SK-N-SH (cell line): ENCODE results near the gene RRAD. TPM values are rescaled to one million over a fixed set of nuclear protein-coding genes. Genes with fewer than 3 reads are reported as not detected.

Experiments used
- CTCF ChIA-PET: fragments of 300-600, 350-600 bp; formaldehyde crosslinking; extraction: SDS; loops from one replicate; lab custom pipeline; 2021; lab: Yijun Ruan, JAX
- POLR2A ChIA-PET: fragments of 350-600 bp; sonication (Branson Sonifier 250); formaldehyde crosslinking; extraction: SDS; loops from one replicate; lab custom pipeline; 2020; ENCODE audit warnings: antibody characterized with exemption, inconsistent platforms; lab: Yijun Ruan, JAX
- DNase-seq: peaks from one replicate; pipeline ENCODE4 v3.0.0; 2012
- H2AFZ ChIP-seq: fragments of 200-600 bp; sonication (generic); 2 replicates; pipeline ENCODE4 v1.8.1; 2016; ENCODE audit warnings: antibody characterized with exemption, mild to moderate bottlenecking, low read depth
- H3F3A ChIP-seq: fragments of 200-600 bp; sonication (generic); replicated peaks from 2 replicates; pipeline ENCODE3; 2016; ENCODE audit warnings: antibody characterized with exemption, mild to moderate bottlenecking; ENCODE audit not compliant: insufficient read depth
- H3K27ac ChIP-seq, 2 experiments: fragments of 200-500 bp in 1 of 2; fragments of 200-600 bp in 1 of 2; sonication (Bioruptor generic) in 1 of 2; sonication (generic), shearing (Covaris generic) in 1 of 2; 2 replicates each; pipeline versions ENCODE4 v1.5.1 to v1.6.1; 2014 to 2016; ENCODE audit warnings: low read depth in 2 of 2, inconsistent platforms in 1 of 2, low read length in 1 of 2, mild to moderate bottlenecking in 1 of 2, mixed read lengths in 1 of 2
- H3K27me3 ChIP-seq: fragments of 200-600 bp; sonication (generic), shearing (Covaris generic); 2 replicates; pipeline ENCODE4 v1.6.1; 2016; ENCODE audit warnings: mixed run types; ENCODE audit not compliant: insufficient read depth
- H3K36me3 ChIP-seq, 2 experiments: fragments of 200-500 bp in 1 of 2; fragments of 200-600 bp in 1 of 2; sonication (Bioruptor generic) in 1 of 2; sonication (generic) in 1 of 2; replicated peaks in 1 of 2; 2 replicates each; pipeline versions ENCODE3 to v1.5.1; 2014 to 2016; ENCODE audit warnings: low read length in 1 of 2, mild to moderate bottlenecking in 1 of 2; ENCODE audit not compliant: insufficient read depth in 2 of 2, control insufficient read depth in 1 of 2
- H3K4me1 ChIP-seq, 2 experiments: fragments of 200-500 bp in 1 of 2; fragments of 200-600 bp in 1 of 2; sonication (Bioruptor generic) in 1 of 2; sonication (generic), shearing (Covaris generic) in 1 of 2; 2 replicates each; pipeline versions ENCODE4 v1.5.1 to v1.6.1; 2014 to 2016; ENCODE audit warnings: low read depth in 1 of 2, low read length in 1 of 2, mixed run types in 1 of 2; ENCODE audit not compliant: insufficient read depth in 2 of 2, control insufficient read depth in 1 of 2
- H3K4me2 ChIP-seq: fragments of 200-600 bp; sonication (generic), shearing (Covaris generic); 2 replicates; pipeline ENCODE4 v1.6.1; 2017; ENCODE audit warnings: mixed run types
- H3K4me3 ChIP-seq, 2 experiments: fragments of 200-500 bp in 1 of 2; fragments of 200-600 bp in 1 of 2; sonication (Bioruptor generic) in 1 of 2; sonication (generic), shearing (Covaris generic) in 1 of 2; 2 replicates each; pipeline versions ENCODE4 v1.5.1 to v1.8.1; 2014 to 2016; ENCODE audit warnings: low read depth in 2 of 2, inconsistent platforms in 1 of 2, low read length in 1 of 2, mild to moderate bottlenecking in 1 of 2, mixed read lengths in 1 of 2, moderate library complexity in 1 of 2
- H3K79me2 ChIP-seq: fragments of 200-600 bp; sonication (generic); 2 replicates; pipeline ENCODE4 v1.8.1; 2017; ENCODE audit warnings: mild to moderate bottlenecking; ENCODE audit not compliant: insufficient read depth
- H3K9ac ChIP-seq: fragments of 200-600 bp; sonication (generic); 2 replicates; pipeline ENCODE4 v1.6.1; 2017; ENCODE audit warnings: mixed run types
- H3K9me2 ChIP-seq: fragments of 200-600 bp; sonication (generic); 2 replicates; pipeline ENCODE4 v1.6.1; 2017; ENCODE audit warnings: mixed run types
- H3K9me3 ChIP-seq: fragments of 200-600 bp; sonication (generic); 2 replicates; pipeline ENCODE4 v1.6.1; 2017; ENCODE audit warnings: mixed run types, mild to moderate bottlenecking, moderate library complexity
- H4K20me1 ChIP-seq: fragments of 200-600 bp; sonication (generic); 2 replicates; pipeline ENCODE4 v1.6.1; 2017; ENCODE audit warnings: mild to moderate bottlenecking, mixed run types; ENCODE audit not compliant: insufficient read depth
- ELF1 ChIP-seq: IDR thresholded peaks from 2 replicates; pipeline ENCODE4 v1.4.0; 2012
- FOXM1 ChIP-seq: IDR thresholded peaks from 2 replicates; pipeline ENCODE4 v1.4.0; 2012; ENCODE audit warnings: low read depth, mild to moderate bottlenecking
- JUND ChIP-seq: IDR thresholded peaks from 2 replicates; pipeline ENCODE4 v1.4.0; 2012
- MAX ChIP-seq: IDR thresholded peaks from 2 replicates; pipeline ENCODE4 v1.4.0; 2012; ENCODE audit warnings: low read depth
- POLR2AphosphoS5 ChIP-seq: IDR thresholded peaks from 2 replicates; pipeline ENCODE4 v1.6.1; 2012; ENCODE audit warnings: low read depth, low read length
- SIN3A ChIP-seq: IDR thresholded peaks from 2 replicates; pipeline ENCODE4 v1.6.1; 2012; ENCODE audit warnings: low read depth, mild to moderate bottlenecking, low read length, moderate library complexity, borderline replicate concordance
- SMC3 ChIP-seq: IDR thresholded peaks from 2 replicates; pipeline ENCODE4 v1.6.1; 2012; ENCODE audit warnings: low read depth, low read length, improper control_type of control experiment
- TEAD4 ChIP-seq: IDR thresholded peaks from 2 replicates; pipeline ENCODE4 v1.4.0; 2012; ENCODE audit warnings: mild to moderate bottlenecking, borderline replicate concordance; ENCODE audit not compliant: insufficient read depth
- WGBS: methylation state at CpG from one replicate; pipeline ENCODE4 v1.1.6; 2017; ENCODE audit warnings: low lambda C conversion rate; 5-methylcytosine and 5-hydroxymethylcytosine counted together
- polyA plus RNA-seq, 3 experiments: library from polyadenylated mRNA; depleted of rRNA; stranded (reverse); fragments of >200 nt; gene quantifications; 2 replicates each; pipeline ENCODE4 v1.2.3, GENCODE V29; 2012
- TF ChIP-seq, protein P1 (sequence below): IDR thresholded peaks from 2 replicates; pipeline ENCODE4 v1.4.0; 2012; ENCODE audit warnings: low read depth, borderline replicate concordance
- TF ChIP-seq, protein P2 (sequence below): fragments of 150-350 bp; IDR thresholded peaks from 2 replicates; pipeline ENCODE4 v1.6.1; 2016; ENCODE audit warnings: mild to moderate bottlenecking, low read depth, low read length
- TF ChIP-seq, protein P3 (sequence below): IDR thresholded peaks from 2 replicates; pipeline ENCODE4 v1.4.0; 2012; ENCODE audit warnings: low read depth, borderline replicate concordance
- TF ChIP-seq, protein P4 (sequence below): fragments of 150-350 bp; IDR thresholded peaks from 2 replicates; pipeline ENCODE4 v1.6.1; 2017; ENCODE audit warnings: antibody characterized with exemption, low read length, low read depth, borderline replicate concordance
- TF ChIP-seq, protein P5 (sequence below): fragments of 200-600 bp; sonication (generic); IDR thresholded peaks from 2 replicates; pipeline ENCODE4 v1.6.1; 2017; ENCODE audit warnings: antibody characterized with exemption, mild to moderate bottlenecking, moderate library complexity
- TF ChIP-seq, protein P6 (sequence below): IDR thresholded peaks from 2 replicates; pipeline ENCODE4 v1.6.1; 2012; ENCODE audit warnings: mild to moderate bottlenecking, low read depth, low read length, moderate library complexity

Gene RRAD
- polyA plus RNA-seq, 1 of the 3 experiments (the other 2 are of a cell fraction): 9.3 TPM

DNA sequence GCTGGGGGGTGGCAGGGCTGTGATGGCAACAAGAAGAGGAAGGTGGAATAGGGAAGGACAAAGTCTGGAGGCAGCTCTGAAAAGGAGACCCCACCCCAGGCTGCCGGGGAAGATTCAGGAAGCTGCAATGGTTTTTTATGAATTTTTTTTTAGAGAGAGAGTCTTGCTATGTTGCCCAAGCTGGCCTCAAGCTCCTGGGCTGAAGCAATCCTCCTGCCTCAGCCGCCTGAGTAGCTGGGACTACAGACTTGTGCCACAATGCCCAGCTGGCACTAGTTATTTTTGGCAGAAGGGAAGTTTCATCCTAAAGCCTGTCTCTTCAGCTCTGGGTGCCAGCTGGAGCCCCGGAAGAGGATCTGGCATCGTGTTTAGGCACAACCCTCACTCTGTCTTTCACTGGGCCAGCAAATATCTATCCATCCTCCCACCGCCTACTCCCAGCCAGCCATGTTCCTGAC lies 34.4 kb upstream of the RRAD start:
- H3K9me3 ChIP-seq: no peaks in the 10 kb centered on the region
- no peak overlapping the region for H3K4me2 ChIP-seq
- no peak overlapping the region for H3K9ac ChIP-seq
- POLR2A ChIA-PET: interaction anchor here (0.8 kb wide), 1 partner anchor 70 kb away, joined by 3 read pairs; no protein-coding TSS in a partner anchor
- no peak for DNase-seq
- H3K27me3 ChIP-seq: no peaks in the 10 kb centered on the region
- H3K27ac ChIP-seq: no peak overlapping the region
- no peaks in the 10 kb centered on the region for H4K20me1 ChIP-seq
- CTCF ChIA-PET: interaction anchor here (1.1 to 11.9 kb wide), 10 partner anchors 7 to 233 kb away, joined by 3 to 82 read pairs (median 6); partner anchors contain the start of gene B3GNT9
- no peaks in the 10 kb centered on the region for H3K79me2 ChIP-seq
- no peak for TF ChIP-seq FOXM1
- TF ChIP-seq ELF1: no peak
- no peak for TF ChIP-seq MAX
- TF ChIP-seq, protein P1, sequence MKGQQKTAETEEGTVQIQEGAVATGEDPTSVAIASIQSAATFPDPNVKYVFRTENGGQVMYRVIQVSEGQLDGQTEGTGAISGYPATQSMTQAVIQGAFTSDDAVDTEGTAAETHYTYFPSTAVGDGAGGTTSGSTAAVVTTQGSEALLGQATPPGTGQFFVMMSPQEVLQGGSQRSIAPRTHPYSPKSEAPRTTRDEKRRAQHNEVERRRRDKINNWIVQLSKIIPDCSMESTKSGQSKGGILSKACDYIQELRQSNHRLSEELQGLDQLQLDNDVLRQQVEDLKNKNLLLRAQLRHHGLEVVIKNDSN: no peak
- no peak for TF ChIP-seq TEAD4
- TF ChIP-seq, protein P2, sequence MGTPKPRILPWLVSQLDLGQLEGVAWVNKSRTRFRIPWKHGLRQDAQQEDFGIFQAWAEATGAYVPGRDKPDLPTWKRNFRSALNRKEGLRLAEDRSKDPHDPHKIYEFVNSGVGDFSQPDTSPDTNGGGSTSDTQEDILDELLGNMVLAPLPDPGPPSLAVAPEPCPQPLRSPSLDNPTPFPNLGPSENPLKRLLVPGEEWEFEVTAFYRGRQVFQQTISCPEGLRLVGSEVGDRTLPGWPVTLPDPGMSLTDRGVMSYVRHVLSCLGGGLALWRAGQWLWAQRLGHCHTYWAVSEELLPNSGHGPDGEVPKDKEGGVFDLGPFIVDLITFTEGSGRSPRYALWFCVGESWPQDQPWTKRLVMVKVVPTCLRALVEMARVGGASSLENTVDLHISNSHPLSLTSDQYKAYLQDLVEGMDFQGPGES: no peak
- TF ChIP-seq SMC3: no peak
- TF ChIP-seq, protein P3, sequence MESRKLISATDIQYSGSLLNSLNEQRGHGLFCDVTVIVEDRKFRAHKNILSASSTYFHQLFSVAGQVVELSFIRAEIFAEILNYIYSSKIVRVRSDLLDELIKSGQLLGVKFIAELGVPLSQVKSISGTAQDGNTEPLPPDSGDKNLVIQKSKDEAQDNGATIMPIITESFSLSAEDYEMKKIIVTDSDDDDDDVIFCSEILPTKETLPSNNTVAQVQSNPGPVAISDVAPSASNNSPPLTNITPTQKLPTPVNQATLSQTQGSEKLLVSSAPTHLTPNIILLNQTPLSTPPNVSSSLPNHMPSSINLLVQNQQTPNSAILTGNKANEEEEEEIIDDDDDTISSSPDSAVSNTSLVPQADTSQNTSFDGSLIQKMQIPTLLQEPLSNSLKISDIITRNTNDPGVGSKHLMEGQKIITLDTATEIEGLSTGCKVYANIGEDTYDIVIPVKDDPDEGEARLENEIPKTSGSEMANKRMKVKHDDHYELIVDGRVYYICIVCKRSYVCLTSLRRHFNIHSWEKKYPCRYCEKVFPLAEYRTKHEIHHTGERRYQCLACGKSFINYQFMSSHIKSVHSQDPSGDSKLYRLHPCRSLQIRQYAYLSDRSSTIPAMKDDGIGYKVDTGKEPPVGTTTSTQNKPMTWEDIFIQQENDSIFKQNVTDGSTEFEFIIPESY: no peak
- TF ChIP-seq, protein P4, sequence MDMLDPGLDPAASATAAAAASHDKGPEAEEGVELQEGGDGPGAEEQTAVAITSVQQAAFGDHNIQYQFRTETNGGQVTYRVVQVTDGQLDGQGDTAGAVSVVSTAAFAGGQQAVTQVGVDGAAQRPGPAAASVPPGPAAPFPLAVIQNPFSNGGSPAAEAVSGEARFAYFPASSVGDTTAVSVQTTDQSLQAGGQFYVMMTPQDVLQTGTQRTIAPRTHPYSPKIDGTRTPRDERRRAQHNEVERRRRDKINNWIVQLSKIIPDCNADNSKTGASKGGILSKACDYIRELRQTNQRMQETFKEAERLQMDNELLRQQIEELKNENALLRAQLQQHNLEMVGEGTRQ: no peak
- no peak for TF ChIP-seq SIN3A
- TF ChIP-seq, protein P5, sequence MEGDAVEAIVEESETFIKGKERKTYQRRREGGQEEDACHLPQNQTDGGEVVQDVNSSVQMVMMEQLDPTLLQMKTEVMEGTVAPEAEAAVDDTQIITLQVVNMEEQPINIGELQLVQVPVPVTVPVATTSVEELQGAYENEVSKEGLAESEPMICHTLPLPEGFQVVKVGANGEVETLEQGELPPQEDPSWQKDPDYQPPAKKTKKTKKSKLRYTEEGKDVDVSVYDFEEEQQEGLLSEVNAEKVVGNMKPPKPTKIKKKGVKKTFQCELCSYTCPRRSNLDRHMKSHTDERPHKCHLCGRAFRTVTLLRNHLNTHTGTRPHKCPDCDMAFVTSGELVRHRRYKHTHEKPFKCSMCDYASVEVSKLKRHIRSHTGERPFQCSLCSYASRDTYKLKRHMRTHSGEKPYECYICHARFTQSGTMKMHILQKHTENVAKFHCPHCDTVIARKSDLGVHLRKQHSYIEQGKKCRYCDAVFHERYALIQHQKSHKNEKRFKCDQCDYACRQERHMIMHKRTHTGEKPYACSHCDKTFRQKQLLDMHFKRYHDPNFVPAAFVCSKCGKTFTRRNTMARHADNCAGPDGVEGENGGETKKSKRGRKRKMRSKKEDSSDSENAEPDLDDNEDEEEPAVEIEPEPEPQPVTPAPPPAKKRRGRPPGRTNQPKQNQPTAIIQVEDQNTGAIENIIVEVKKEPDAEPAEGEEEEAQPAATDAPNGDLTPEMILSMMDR: no peak
- TF ChIP-seq POLR2AphosphoS5: no peak
- TF ChIP-seq, protein P6, sequence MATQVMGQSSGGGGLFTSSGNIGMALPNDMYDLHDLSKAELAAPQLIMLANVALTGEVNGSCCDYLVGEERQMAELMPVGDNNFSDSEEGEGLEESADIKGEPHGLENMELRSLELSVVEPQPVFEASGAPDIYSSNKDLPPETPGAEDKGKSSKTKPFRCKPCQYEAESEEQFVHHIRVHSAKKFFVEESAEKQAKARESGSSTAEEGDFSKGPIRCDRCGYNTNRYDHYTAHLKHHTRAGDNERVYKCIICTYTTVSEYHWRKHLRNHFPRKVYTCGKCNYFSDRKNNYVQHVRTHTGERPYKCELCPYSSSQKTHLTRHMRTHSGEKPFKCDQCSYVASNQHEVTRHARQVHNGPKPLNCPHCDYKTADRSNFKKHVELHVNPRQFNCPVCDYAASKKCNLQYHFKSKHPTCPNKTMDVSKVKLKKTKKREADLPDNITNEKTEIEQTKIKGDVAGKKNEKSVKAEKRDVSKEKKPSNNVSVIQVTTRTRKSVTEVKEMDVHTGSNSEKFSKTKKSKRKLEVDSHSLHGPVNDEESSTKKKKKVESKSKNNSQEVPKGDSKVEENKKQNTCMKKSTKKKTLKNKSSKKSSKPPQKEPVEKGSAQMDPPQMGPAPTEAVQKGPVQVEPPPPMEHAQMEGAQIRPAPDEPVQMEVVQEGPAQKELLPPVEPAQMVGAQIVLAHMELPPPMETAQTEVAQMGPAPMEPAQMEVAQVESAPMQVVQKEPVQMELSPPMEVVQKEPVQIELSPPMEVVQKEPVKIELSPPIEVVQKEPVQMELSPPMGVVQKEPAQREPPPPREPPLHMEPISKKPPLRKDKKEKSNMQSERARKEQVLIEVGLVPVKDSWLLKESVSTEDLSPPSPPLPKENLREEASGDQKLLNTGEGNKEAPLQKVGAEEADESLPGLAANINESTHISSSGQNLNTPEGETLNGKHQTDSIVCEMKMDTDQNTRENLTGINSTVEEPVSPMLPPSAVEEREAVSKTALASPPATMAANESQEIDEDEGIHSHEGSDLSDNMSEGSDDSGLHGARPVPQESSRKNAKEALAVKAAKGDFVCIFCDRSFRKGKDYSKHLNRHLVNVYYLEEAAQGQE: no peak
- no peak for TF ChIP-seq JUND
- H3F3A ChIP-seq: no peaks in the 10 kb centered on the region
- no peaks in the 10 kb centered on the region for H3K9me2 ChIP-seq
- no peak overlapping the region for H3K4me3 ChIP-seq
- H3K36me3 ChIP-seq: no peaks in the 10 kb centered on the region
- H3K4me1 ChIP-seq: peaks cover 0 to 16% of the 10 kb centered on the region in 2 experiments; a peak in 1 of 4 replicates
- WGBS: 78% methylated on average over 5 of the region's 5 CpGs
- no peak overlapping the region for H2AFZ ChIP-seq
